ENCODE results near the gene FRZB. TPM values are rescaled to one million over a fixed set of nuclear protein-coding genes. Genes with fewer than 3 reads are reported as not detected.

Gene FRZB
- total and polyA plus RNA-seq, 10 donors, result 9.5 to 55.1 (median 29.7) TPM

DNA sequence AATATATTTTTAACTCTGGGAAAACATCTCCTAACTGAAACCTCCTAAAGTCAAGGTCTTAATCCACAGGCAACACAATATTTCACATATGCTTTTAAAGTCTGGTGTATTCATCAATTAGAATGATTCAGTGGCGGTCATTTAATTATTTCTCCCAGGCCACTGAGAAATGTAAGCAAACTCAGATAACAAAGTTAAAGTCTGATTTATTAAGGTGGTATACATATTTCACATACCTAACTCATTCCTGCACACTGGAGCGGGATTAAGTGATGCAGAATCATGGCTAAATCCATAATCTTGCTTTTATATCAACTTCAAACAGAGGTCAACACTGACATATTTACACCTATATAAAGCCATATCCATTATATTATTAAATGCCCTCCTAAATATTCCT is 43.7 kb downstream of the FRZB start:
- intact Hi-C loops (cut with DNase I; ENCODE audit: low total_unique reads), result no loop called here
- no peak for TF ChIP-seq POLR2A (IDR thresholded peaks at IDR 0.05)
- TF ChIP-seq, protein P1, sequence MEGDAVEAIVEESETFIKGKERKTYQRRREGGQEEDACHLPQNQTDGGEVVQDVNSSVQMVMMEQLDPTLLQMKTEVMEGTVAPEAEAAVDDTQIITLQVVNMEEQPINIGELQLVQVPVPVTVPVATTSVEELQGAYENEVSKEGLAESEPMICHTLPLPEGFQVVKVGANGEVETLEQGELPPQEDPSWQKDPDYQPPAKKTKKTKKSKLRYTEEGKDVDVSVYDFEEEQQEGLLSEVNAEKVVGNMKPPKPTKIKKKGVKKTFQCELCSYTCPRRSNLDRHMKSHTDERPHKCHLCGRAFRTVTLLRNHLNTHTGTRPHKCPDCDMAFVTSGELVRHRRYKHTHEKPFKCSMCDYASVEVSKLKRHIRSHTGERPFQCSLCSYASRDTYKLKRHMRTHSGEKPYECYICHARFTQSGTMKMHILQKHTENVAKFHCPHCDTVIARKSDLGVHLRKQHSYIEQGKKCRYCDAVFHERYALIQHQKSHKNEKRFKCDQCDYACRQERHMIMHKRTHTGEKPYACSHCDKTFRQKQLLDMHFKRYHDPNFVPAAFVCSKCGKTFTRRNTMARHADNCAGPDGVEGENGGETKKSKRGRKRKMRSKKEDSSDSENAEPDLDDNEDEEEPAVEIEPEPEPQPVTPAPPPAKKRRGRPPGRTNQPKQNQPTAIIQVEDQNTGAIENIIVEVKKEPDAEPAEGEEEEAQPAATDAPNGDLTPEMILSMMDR (IDR thresholded peaks at IDR 0.05 in 8 of 11, conservative IDR thresholded peaks at IDR 0.05 in 3 of 11), result no peak
- Histone ChIP-seq H3K27me3 (replicated peaks in 1 of 7) (no peaks in the 10 kb centered on the region), H3K4me3 (no peak overlapping the region), H3K27ac (no peak overlapping the region), H3K4me1 (no peaks in the 10 kb centered on the region), H3K36me3 (no peaks in the 10 kb centered on the region), H3K9me3 (no peaks in the 10 kb centered on the region)
- DNase-seq, result no peak
- WGBS, 5 donors, result 91 to 95% (median 92%) methylated on average over 2 of the region's 2 CpGs

DNA sequence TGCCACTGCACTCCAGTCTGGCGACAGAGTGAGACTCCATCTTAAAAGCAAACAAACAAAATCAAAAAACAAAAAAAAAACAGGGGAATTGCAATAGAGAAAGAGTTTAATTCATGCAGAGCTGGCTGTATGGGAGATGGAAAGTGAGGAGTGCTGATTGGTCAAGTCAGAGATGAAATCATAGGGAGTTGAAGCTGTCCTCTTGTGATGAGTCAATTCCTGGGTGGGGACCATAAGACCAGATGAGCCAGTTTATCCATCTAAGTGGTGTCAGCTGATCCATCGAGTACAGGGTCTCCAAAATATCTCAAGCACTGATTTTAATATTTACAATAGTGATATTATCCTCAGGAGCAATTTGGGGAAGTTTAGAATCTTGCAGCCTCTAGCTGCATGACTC is 45.3 kb downstream of the FRZB start:
- no peak for DNase-seq
- Histone ChIP-seq H3K4me3 (no peak overlapping the region), H3K27ac (no peak overlapping the region), H3K36me3 (no peaks in the 10 kb centered on the region), H3K4me1 (no peaks in the 10 kb centered on the region), H3K9me3 (no peaks in the 10 kb centered on the region), H3K27me3 (replicated peaks in 1 of 7) (no peaks in the 10 kb centered on the region)
- TF ChIP-seq POLR2AphosphoS5 (IDR thresholded peaks at IDR 0.05), result no peak
- intact Hi-C loops (cut with DNase I; ENCODE audit: low total_unique reads), result no loop called here
- WGBS, 5 donors, result 75 to 94% (median 86%) methylated on average over 2 of the region's 2 CpGs

DNA sequence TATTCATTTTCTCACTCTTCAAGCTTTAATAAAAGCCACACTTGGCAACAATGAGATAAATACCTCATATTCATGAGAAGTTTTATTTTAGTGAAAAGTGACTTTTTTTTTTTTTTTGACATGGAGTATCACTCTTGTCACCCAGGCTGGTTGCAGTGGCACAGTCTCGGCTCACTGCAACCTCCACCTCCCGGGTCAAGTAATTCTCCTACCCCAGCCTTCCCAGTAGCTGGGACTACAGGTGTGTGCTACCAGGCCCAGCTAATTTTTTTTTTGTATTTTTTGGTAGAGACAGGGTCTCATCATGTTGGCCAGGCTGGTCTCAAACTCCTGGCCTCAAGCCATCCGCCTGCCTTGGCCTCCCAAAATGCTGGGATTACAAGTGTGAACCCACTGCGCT is 47.0 kb downstream of the FRZB start:
- no peak for DNase-seq
- intact Hi-C loops (cut with DNase I; ENCODE audit: low total_unique reads), result no loop called here
- WGBS, 5 donors, result 91 to 99% (median 97%) methylated on average over 4 of the region's 4 CpGs
- no peak overlapping the region for H3K4me3 ChIP-seq
- H3K27me3 ChIP-seq (replicated peaks in 1 of 7), result no peaks in the 10 kb centered on the region
- TF ChIP-seq POLR2A (IDR thresholded peaks at IDR 0.05), result no peak
- no peak for TF ChIP-seq POLR2AphosphoS5 (IDR thresholded peaks at IDR 0.05)
- TF ChIP-seq, protein P1 (IDR thresholded peaks at IDR 0.05 in 8 of 11, conservative IDR thresholded peaks at IDR 0.05 in 3 of 11), result no peak
- H3K4me1 ChIP-seq, result no peaks in the 10 kb centered on the region
- H3K9me3 ChIP-seq, result no peaks in the 10 kb centered on the region
- H3K27ac ChIP-seq, result no peak overlapping the region
- no peaks in the 10 kb centered on the region for H3K36me3 ChIP-seq

GRCh38 chr2:182818925-182819324 is 47.5 kb downstream of the FRZB start:
- 72 to 79% (median 75%) methylated on average over 4 of the region's 4 CpGs for WGBS, 5 donors
- intact Hi-C loops (cut with DNase I; ENCODE audit: low total_unique reads), result no loop called here
- Histone ChIP-seq H3K36me3 (no peaks in the 10 kb centered on the region), H3K27ac (no peak overlapping the region), H3K27me3 (replicated peaks in 1 of 7) (no peaks in the 10 kb centered on the region), H3K9me3 (no peaks in the 10 kb centered on the region), H3K4me3 (no peak overlapping the region), H3K4me1 (no peaks in the 10 kb centered on the region)
- no peak for TF ChIP-seq POLR2A (IDR thresholded peaks at IDR 0.05)
- TF ChIP-seq, protein P1 (IDR thresholded peaks at IDR 0.05 in 8 of 11, conservative IDR thresholded peaks at IDR 0.05 in 3 of 11), result no peak
- no peak for TF ChIP-seq POLR2AphosphoS5 (IDR thresholded peaks at IDR 0.05)
- DNase-seq, result no peak

GRCh38 chr2:182818501-182818900 is 47.9 kb downstream of the FRZB start:
- 79 to 85% (median 80%) methylated on average over 3 of the region's 3 CpGs for WGBS, 5 donors
- no peak for DNase-seq
- H3K27me3 ChIP-seq (replicated peaks in 1 of 7), result no peaks in the 10 kb centered on the region
- H3K4me3 ChIP-seq, result no peak overlapping the region
- no peak overlapping the region for H3K27ac ChIP-seq
- H3K9me3 ChIP-seq, result no peaks in the 10 kb centered on the region
- intact Hi-C loops (cut with DNase I; ENCODE audit: low total_unique reads), result no loop called here
- TF ChIP-seq POLR2A (IDR thresholded peaks at IDR 0.05) (no peak), POLR2AphosphoS5 (IDR thresholded peaks at IDR 0.05) (no peak)
- TF ChIP-seq, protein P1 (IDR thresholded peaks at IDR 0.05 in 8 of 11, conservative IDR thresholded peaks at IDR 0.05 in 3 of 11), result no peak
- H3K36me3 ChIP-seq, result no peaks in the 10 kb centered on the region
- H3K4me1 ChIP-seq, result no peaks in the 10 kb centered on the region

Measured in spleen (tissue), 11 donors.